Measurements from ENCODE around the gene ST8SIA5.

- no peak for TF ChIP-seq EZH2phosphoT487 (IDR thresholded peaks at IDR 0.05; ENCODE audit: insufficient read depth, low read depth)
- TF ChIP-seq EZH2 (IDR thresholded peaks at IDR 0.05; ENCODE audit: insufficient read depth, poor library complexity, severe bottlenecking) = no peak
These were observed 36.7 kb upstream of the ST8SIA5 start for GRCh38 chr18:46793565-46793964.

All from GM23248 (cell line).